Esophagus muscularis mucosa (tissue), 4 donors: ENCODE results near the gene C12orf57.

ENCODE experiments used
- CTCF ChIP-seq, 3 experiments: fragments of 200-600 bp in 2 of 3; fragments of 450-650 bp in 1 of 3; sonication (generic) in 2 of 3; IDR thresholded peaks; one replicate each; pipeline ENCODE4 v1.5.1; 2017 to 2019; ENCODE audit warnings: antibody characterized with exemption in 3 of 3, mild to moderate bottlenecking in 2 of 3, moderate library complexity in 1 of 3
- EP300 ChIP-seq: sonication (generic); formaldehyde crosslinking; IDR thresholded peaks from one replicate; pipeline ENCODE4 v1.6.1; 2017; ENCODE audit warnings: antibody characterized with exemption
- POLR2A ChIP-seq: fragments of 450-650 bp; IDR thresholded peaks from one replicate; pipeline ENCODE4 v1.6.1; 2017; ENCODE audit warnings: antibody characterized with exemption, moderate library complexity, mild to moderate bottlenecking, low read depth

GRCh38 chr12:6917491-6918231, 26.2 kb upstream of the C12orf57 start:
- TF ChIP-seq CTCF (IDR thresholded peaks at IDR 0.05): no peak
- TF ChIP-seq POLR2A: no peak
- TF ChIP-seq EP300: no peak
